ENCODE results near the gene CENPX. TPM values are rescaled to one million over a fixed set of nuclear protein-coding genes. Genes with fewer than 3 reads are reported as not detected.

The CENPX gene
- total RNA-seq, 1 donor from 2014 or later: 38.7 TPM

GRCh38 chr17:82033359-82034085 lies 10.8 kb upstream of the CENPX start:
- Histone ChIP-seq H3K27me3 (ENCODE audit: control insufficient read depth, insufficient read depth, low read length) (no peaks in the 10 kb centered on the region), H3K36me3 (ENCODE audit: control insufficient read depth, insufficient read depth, low read length) (peaks cover 7% of the 10 kb centered on the region), H3K4me3 (ENCODE audit: low read depth, low read length) (no peak overlapping the region)
- DNase-seq (ENCODE audit: low read depth) (no peak), FAIRE-seq (no peak)
- TF ChIP-seq CTCF (IDR thresholded peaks at IDR 0.05; ENCODE audit: insufficient read depth, low read length, severe bottlenecking): no peak

GRCh38 chr17:82031885-82032627 lies 9.4 kb upstream of the CENPX start:
- DNase-seq (ENCODE audit: low read depth): peak; percentile 25
- peaks cover 10% of the 10 kb centered on the region for H3K36me3 ChIP-seq (ENCODE audit: control insufficient read depth, insufficient read depth, low read length)
- TF ChIP-seq CTCF (IDR thresholded peaks at IDR 0.05; ENCODE audit: insufficient read depth, low read length, severe bottlenecking): no peak
- H3K4me3 ChIP-seq (ENCODE audit: low read depth, low read length): peak overlapping the region; percentile 51
- H3K27me3 ChIP-seq (ENCODE audit: control insufficient read depth, insufficient read depth, low read length): no peaks in the 10 kb centered on the region
- FAIRE-seq: no peak

- no peak for FAIRE-seq
- no peak for DNase-seq (ENCODE audit: low read depth)
- H3K27me3 ChIP-seq (ENCODE audit: control insufficient read depth, insufficient read depth, low read length): no peaks in the 10 kb centered on the region
Measured at GRCh38 chr17:82031303-82031884, 8.7 kb upstream of the CENPX start, which contains the start of gene RAC3. Gene RAC3 (plus strand): TSS chr17:82031678. CDS start chr17:82031762, 84 bp downstream.

GRCh38 chr17:82030470-82031302 lies 8.0 kb upstream of the CENPX start:
- H3K4me3 ChIP-seq (ENCODE audit: low read depth, low read length): peak overlapping the region; percentile 51
- FAIRE-seq (no peak), DNase-seq (ENCODE audit: low read depth) (peak; percentile 71)
- peaks cover 5% of the 10 kb centered on the region for H3K36me3 ChIP-seq (ENCODE audit: control insufficient read depth, insufficient read depth, low read length)
- H3K27me3 ChIP-seq (ENCODE audit: control insufficient read depth, insufficient read depth, low read length): no peaks in the 10 kb centered on the region
- peak; percentile 98 for TF ChIP-seq CTCF (IDR thresholded peaks at IDR 0.05; ENCODE audit: insufficient read depth, low read length, severe bottlenecking)

More at GRCh38 chr17:82031303-82031884, 8.7 kb upstream of the CENPX start, which contains the start of gene RAC3:
- no peak for TF ChIP-seq CTCF (IDR thresholded peaks at IDR 0.05; ENCODE audit: insufficient read depth, low read length, severe bottlenecking)
- Histone ChIP-seq H3K4me3 (ENCODE audit: low read depth, low read length) (peak within 1 kb of the TSS; percentile 51), H3K36me3 (ENCODE audit: control insufficient read depth, insufficient read depth, low read length) (peaks cover 9% of the 10 kb centered on the region)

GRCh38 chr17:82029990-82030469 lies 7.4 kb upstream of the CENPX start:
- no peak overlapping the region for H3K4me3 ChIP-seq (ENCODE audit: low read depth, low read length)
- no peaks in the 10 kb centered on the region for H3K27me3 ChIP-seq (ENCODE audit: control insufficient read depth, insufficient read depth, low read length)
- no peak for DNase-seq (ENCODE audit: low read depth)
- H3K36me3 ChIP-seq (ENCODE audit: control insufficient read depth, insufficient read depth, low read length): peaks cover 5% of the 10 kb centered on the region
- FAIRE-seq: no peak
- no peak for TF ChIP-seq CTCF (IDR thresholded peaks at IDR 0.05; ENCODE audit: insufficient read depth, low read length, severe bottlenecking)
